GM18511 (cell line): ENCODE measurements around the gene MSANTD4.
"Not testable (repeated sequence)": the region's sequence is repeated elsewhere in the genome, so short reads cannot be mapped to it uniquely, and the experiment has no call there.

Experiments used
- ATAC-seq: cut with Tn5 transposase; IDR thresholded peaks from one replicate; pipeline ENCODE4 v1.9.1; 2021; ENCODE audit warnings: mild to moderate bottlenecking, moderate library complexity; ENCODE audit not compliant: unreplicated experiment

The MSANTD4 gene

GRCh38 chr11:106014620-106015019 lies 7.4 kb downstream of the MSANTD4 start:
- ATAC-seq, result no peak

- ATAC-seq, result no peak
Measured at GRCh38 chr11:106014035-106014434, 8.0 kb downstream of the MSANTD4 start.

- ATAC-seq, result no peak
Measured at GRCh38 chr11:106012744-106013143, 9.3 kb downstream of the MSANTD4 start.

DNA sequence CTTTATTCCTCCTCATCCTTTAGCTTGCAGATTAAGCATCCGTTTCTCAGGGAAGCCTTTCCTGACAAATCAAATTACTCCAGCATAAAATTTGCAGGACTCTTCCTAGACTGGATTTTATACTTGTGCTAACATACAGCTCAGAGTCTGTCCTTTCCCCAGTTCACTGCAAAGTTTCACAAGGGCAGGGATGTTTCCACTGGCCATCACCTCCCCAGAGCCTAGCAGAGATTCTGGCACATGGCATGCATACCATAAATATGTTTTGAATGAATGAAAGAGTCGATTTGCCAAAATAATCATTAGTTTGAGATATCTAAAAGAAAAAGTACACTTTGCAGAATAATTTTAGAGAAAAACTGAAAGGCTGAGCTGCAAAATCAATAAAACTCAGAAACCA lies 10.6 kb downstream of the MSANTD4 start:
- ATAC-seq, result no peak

DNA sequence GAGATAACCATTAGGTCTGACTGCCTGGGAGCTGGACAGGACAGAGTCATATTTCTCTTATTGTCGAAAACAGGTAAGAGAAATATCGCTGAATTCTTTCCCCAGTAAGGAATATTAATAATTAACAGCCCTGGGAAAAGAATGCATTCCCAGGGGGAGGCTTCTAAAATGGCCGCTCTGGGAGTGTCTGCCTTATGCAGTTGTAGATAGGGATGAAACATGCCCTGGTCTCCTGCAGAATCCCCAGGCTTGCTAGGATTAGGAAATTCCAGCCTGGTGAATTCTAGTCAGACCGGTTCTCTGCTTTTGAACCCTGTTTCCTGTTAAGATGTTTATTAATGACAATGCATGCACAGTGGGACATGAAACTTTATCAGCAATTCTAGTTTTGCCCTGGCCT lies 18.9 kb downstream of the MSANTD4 start:
- not testable (repeated sequence) for ATAC-seq

GRCh38 chr11:106001304-106002012 lies 20.6 kb downstream of the MSANTD4 start:
- ATAC-seq, result peak; percentile 44

GRCh38 chr11:105991888-105992287 lies 30.2 kb downstream of the MSANTD4 start:
- ATAC-seq, result no peak

GRCh38 chr11:105989124-105989523 lies 32.9 kb downstream of the MSANTD4 start:
- ATAC-seq, result no peak

GRCh38 chr11:105988197-105988596 lies 33.8 kb downstream of the MSANTD4 start:
- ATAC-seq, result no peak

DNA sequence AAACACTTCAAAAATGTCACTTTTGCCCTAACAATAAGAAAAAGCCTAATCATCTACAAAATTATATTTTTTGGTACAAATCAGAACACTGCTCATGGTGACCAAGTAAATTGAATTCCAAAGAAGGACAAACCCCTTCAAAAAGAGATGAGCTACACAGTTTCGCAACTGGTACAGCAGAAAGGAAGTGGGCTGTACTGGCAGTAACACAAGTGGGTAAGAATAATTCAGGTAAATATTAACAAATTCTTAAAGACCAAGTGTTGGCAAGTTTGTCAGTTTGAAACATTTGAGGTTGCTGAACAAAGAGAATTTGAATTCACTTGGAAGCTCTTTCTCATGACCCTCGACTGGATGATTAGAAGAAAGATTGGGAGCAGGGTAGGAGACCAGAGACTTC lies 35.5 kb downstream of the MSANTD4 start:
- peak; percentile 80 for ATAC-seq

DNA sequence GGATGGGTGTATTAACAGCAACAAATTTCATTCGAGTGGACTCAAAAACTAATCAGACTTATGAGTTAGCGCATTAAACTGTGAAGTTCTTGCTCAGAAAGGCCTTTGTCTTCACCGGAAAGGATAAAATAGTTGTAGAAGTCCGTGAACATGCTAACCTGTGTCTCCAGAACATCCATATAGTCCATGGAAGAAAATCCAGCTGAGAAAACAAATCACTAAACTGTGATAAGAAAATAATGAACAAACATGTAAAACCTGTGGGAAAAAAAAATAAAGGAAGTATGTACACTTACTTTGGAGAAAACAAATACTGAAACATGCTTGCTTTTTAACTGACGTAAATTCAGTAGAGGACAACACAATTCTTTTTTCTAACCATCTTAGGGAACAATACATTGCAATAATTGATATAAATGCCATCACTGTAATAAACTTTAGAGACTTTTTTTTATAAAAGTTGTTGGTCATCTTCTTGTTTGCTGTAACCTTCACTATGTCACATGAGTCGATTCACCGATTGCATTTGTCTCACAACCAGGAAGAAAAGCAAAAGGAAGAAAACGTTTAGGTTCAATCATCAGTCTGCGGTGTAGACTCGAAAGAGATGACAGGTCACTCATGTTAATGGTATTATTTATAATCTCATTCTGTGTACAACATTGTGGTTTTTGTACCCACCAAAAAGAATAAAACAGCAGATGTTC lies 41.9 kb downstream of the MSANTD4 start:
- ATAC-seq, result no peak

- no peak for ATAC-seq
Measured at GRCh38 chr11:105975128-105975527, 46.9 kb downstream of the MSANTD4 start.

DNA sequence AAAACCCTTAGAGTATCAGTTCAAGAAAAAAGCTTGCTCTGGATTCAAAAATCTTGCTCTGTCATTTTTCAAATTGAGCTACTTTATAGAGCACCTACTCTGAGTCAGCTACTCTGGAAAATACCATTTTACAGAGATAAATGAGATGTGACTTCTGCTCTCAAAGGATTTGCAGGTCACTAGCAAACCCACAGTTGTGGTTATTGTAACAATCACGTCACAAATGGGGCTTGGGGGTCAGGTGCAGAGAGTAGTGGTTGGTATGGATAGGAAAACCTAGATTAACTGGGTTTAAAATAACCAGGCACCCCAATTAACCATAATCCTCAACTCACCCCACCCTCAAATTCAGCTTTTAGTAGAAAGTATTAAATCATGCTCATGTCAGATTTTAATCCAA lies 52.3 kb downstream of the MSANTD4 start:
- no peak for ATAC-seq

GRCh38 chr11:105968021-105968697 lies 53.9 kb downstream of the MSANTD4 start:
- no peak for ATAC-seq

DNA sequence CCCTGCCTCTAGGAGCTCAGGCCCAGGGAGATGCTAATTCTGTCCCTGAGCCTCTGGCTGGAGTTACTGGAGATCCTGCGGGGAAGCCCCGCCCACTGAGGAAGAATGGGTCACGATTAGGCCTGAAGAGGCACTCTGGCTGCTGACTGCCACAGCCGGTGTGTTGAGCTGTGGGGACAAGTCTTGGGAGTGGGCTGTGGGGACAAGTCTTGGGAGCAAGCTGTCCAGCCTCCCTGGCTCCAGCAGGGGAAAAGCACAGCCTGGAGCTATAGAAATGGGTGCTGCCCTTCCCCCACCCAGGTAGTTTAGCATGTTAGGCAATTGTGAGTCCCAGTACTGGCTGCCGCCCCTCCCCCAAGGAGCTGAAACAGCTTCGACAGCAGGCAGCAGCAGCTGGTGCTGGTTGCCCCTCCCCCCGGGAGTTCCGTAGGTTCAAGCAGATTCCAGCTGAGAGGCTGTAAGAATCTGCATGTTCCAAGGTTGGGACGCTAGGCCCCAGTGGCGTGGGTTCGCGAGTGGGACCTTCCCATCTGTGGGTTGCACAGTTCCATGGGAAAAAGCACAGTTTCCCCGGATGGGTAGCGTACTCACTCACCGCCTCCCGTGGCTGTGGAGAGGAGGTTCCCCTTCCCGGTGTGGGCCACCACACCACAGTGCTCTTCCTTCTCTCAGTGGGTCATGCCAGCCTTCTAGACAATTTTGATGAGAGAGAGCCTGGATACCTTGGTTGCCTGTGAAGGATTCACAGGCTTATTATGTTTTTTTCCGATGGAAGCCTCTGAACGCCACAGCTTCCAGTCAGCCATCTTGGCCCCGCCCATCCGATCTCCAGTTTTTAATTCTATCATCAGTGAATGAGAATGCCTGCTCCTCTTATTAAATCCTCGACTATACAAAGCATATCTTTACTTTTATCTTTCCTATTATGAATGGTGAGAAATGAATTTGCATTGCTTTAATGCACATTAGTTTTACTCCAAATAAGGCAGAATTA lies 61.5 kb downstream of the MSANTD4 start:
- no peak for ATAC-seq
